ENCODE measurements around the gene KLHL6.
A peak's percentile ranks its signal among the peaks of the same experiment; 100 is the strongest.

KLHL6 gene

DNA sequence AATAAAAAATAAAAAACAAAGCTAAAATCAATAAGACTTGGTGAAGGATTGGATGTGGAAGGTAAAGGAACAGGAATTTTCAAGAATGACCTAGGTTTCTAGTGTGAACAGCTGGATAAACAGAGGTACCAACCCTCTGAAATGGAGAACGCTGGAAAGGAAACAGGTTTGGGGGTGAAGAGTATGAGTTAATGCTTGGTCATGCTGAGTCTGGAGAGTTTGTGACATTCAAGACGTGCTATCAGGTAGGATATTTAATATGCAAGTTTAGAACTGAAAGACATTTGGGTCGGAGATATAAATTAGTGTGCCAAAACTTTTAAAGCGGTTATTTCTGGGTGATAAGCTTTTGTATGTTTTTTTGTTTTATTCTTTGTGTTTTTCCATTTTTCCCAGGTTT lies 11.4 kb upstream of the KLHL6 start:
- 89 to 93% methylated on average over 4 of the region's 4 CpGs for whole genome bisulfite sequencing, 2 experiments
- no peaks in the 10 kb centered on the region for H3K27me3 ChIP-seq (ENCODE audit: control insufficient read depth, insufficient read depth, low read length, poor library complexity, severe bottlenecking)
- H3K27ac ChIP-seq (ENCODE audit: insufficient read depth, low read depth, low read length, poor library complexity, severe bottlenecking) = no peak overlapping the region
- no peaks in the 10 kb centered on the region for H3K4me1 ChIP-seq (ENCODE audit: control insufficient read depth, insufficient read depth, low read length)
- no peaks in the 10 kb centered on the region for H3K36me3 ChIP-seq (ENCODE audit: control insufficient read depth, insufficient read depth, low read length)
- H3K4me3 ChIP-seq (ENCODE audit: insufficient read depth, low read depth, low read length) = no peak overlapping the region
- no peaks in the 10 kb centered on the region for H3K9me3 ChIP-seq (ENCODE audit: control insufficient read depth, low read length)

DNA sequence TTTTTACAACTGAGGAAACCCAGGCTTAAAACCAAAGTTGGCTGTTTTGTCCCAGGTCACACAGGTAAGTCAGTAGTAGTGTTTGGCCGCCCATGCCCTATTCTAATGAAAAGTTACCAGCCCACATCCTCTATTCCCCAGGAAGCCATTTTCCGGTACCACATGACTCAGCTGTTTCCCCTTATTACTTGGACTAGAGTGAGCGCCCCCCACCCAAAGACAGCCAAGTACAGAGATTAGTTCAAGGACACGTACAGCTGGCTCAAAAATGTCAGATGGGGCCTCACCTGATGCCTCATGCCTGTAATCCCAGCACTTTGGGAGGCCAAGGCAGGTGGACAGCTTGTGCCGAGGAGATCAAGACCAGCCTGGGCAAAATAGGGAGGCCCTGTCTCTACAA lies 8.5 kb upstream of the KLHL6 start:
- no peaks in the 10 kb centered on the region for H3K27me3 ChIP-seq (ENCODE audit: control insufficient read depth, insufficient read depth, low read length, poor library complexity, severe bottlenecking)
- no peaks in the 10 kb centered on the region for H3K9me3 ChIP-seq (ENCODE audit: control insufficient read depth, low read length)
- no peaks in the 10 kb centered on the region for H3K36me3 ChIP-seq (ENCODE audit: control insufficient read depth, insufficient read depth, low read length)
- no peak overlapping the region for H3K27ac ChIP-seq (ENCODE audit: insufficient read depth, low read depth, low read length, poor library complexity, severe bottlenecking)
- no peaks in the 10 kb centered on the region for H3K4me1 ChIP-seq (ENCODE audit: control insufficient read depth, insufficient read depth, low read length)
- no peak overlapping the region for H3K4me3 ChIP-seq (ENCODE audit: insufficient read depth, low read depth, low read length)
- WGBS, 2 experiments = 93 to 94% methylated on average over 5 of the region's 5 CpGs

DNA sequence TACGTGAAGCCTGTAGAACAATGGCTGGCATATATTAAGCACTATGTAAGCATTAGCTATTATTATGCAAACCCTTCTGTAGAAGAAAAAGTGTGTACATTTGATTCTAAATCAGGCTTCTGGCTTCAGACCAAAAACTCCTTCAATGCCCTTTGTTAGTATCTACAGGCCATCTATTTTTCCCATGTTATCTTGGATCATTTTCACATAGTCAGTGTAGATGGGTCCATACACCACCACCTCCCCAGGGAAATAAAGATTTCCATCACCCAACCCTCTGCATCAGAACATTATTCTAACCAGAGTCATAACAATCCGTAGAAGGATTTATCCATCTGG lies 8.0 kb upstream of the KLHL6 start:
- H3K4me1 ChIP-seq (ENCODE audit: control insufficient read depth, insufficient read depth, low read length) = no peaks in the 10 kb centered on the region
- 87 to 100% methylated on average over 1 to 2 of the region's 2 CpGs for WGBS, 2 experiments
- H3K27me3 ChIP-seq (ENCODE audit: control insufficient read depth, insufficient read depth, low read length, poor library complexity, severe bottlenecking) = no peaks in the 10 kb centered on the region
- H3K9me3 ChIP-seq (ENCODE audit: control insufficient read depth, low read length) = no peaks in the 10 kb centered on the region
- H3K4me3 ChIP-seq (ENCODE audit: insufficient read depth, low read depth, low read length) = no peak overlapping the region
- H3K27ac ChIP-seq (ENCODE audit: insufficient read depth, low read depth, low read length, poor library complexity, severe bottlenecking) = no peak overlapping the region
- H3K36me3 ChIP-seq (ENCODE audit: control insufficient read depth, insufficient read depth, low read length) = no peaks in the 10 kb centered on the region

- no peak overlapping the region for H3K4me3 ChIP-seq (ENCODE audit: insufficient read depth, low read depth, low read length)
- H3K36me3 ChIP-seq (ENCODE audit: control insufficient read depth, insufficient read depth, low read length) = no peaks in the 10 kb centered on the region
- no peaks in the 10 kb centered on the region for H3K4me1 ChIP-seq (ENCODE audit: control insufficient read depth, insufficient read depth, low read length)
- H3K9me3 ChIP-seq (ENCODE audit: control insufficient read depth, low read length) = no peaks in the 10 kb centered on the region
- WGBS, 2 experiments = 88 to 92% methylated on average over 9 of the region's 9 CpGs
- no peaks in the 10 kb centered on the region for H3K27me3 ChIP-seq (ENCODE audit: control insufficient read depth, insufficient read depth, low read length, poor library complexity, severe bottlenecking)
- H3K27ac ChIP-seq (ENCODE audit: insufficient read depth, low read depth, low read length, poor library complexity, severe bottlenecking) = no peak overlapping the region
These were observed 5.1 kb upstream of the KLHL6 start for GRCh38 chr3:183560607-183561006.

DNA sequence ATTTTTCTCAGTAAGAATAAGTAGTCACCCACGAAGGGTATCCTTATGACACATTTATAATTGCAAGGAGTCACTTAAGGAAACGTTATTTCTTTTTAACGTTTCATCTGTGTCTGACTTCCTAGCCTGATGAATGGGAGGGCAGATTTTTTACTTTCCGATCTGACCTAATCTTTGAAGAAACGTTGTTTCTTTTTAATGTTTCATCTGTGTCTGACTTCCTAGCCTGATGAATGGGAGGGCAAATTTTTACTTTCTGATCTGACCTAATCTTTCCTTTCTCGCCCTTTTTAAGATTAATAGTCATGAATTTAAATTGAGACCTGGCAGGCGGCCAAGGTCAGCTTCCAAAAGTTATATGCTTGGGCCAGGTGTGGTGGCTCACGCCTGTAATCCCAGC lies 3.0 kb upstream of the KLHL6 start:
- 94 to 97% methylated on average over 8 of the region's 8 CpGs for WGBS, 2 experiments
- no peak overlapping the region for H3K27ac ChIP-seq (ENCODE audit: insufficient read depth, low read depth, low read length, poor library complexity, severe bottlenecking)

DNA sequence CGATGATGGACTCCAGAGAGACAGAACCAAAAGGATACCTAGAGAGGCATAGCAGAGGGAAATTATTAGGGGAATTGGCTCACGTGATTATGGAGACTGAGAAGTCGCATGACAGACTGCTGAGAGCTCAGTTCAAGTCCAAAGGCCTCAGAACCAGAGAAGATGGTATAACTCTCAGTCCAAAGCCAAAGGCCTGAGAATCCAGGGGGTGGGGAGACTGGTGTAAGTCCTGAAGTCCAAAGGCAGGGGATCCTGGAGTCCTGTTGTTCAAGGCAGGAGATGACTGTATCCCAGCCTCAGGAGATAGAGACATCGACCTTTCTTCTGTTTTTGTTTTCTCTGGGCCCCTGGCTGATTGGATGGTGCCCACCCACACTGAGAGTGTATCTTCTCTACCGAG lies 1.2 kb upstream of the KLHL6 start:
- Histone ChIP-seq H3K4me1 (ENCODE audit: control insufficient read depth, insufficient read depth, low read length) (no peaks in the 10 kb centered on the region), H3K27ac (ENCODE audit: insufficient read depth, low read depth, low read length, poor library complexity, severe bottlenecking) (no peak overlapping the region), H3K9me3 (ENCODE audit: control insufficient read depth, low read length) (no peaks in the 10 kb centered on the region), H3K36me3 (ENCODE audit: control insufficient read depth, insufficient read depth, low read length) (no peaks in the 10 kb centered on the region), H3K4me3 (ENCODE audit: insufficient read depth, low read depth, low read length) (no peak overlapping the region), H3K27me3 (ENCODE audit: control insufficient read depth, insufficient read depth, low read length, poor library complexity, severe bottlenecking) (no peaks in the 10 kb centered on the region)
- 92 to 94% methylated on average over 5 of the region's 5 CpGs for WGBS, 2 experiments

More for the DNA sequence above, 3.0 kb upstream of the KLHL6 start:
- Histone ChIP-seq H3K36me3 (ENCODE audit: control insufficient read depth, insufficient read depth, low read length) (no peaks in the 10 kb centered on the region), H3K4me3 (ENCODE audit: insufficient read depth, low read depth, low read length) (no peak overlapping the region), H3K4me1 (ENCODE audit: control insufficient read depth, insufficient read depth, low read length) (no peaks in the 10 kb centered on the region), H3K9me3 (ENCODE audit: control insufficient read depth, low read length) (no peaks in the 10 kb centered on the region), H3K27me3 (ENCODE audit: control insufficient read depth, insufficient read depth, low read length, poor library complexity, severe bottlenecking) (no peaks in the 10 kb centered on the region)

DNA sequence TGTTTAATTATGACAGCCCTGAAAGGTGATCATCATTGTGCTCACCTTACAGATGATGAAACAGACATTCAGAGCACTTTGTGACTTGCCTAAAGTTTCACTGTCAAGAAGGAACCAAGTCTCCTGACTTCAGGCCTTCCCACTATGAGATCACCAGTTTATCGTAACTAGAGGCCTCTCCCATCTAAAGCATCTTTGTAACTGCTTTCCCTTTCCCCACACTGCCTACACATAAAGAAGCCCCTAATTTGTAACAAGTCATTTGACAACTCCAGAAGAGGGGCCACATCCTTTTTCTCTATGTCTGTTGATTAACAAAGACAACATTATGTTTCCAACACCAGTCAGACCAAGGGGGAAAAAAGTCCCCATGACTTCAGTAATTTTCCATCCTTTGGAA lies 1.1 kb downstream of the KLHL6 start:
- no peaks in the 10 kb centered on the region for H3K36me3 ChIP-seq (ENCODE audit: control insufficient read depth, insufficient read depth, low read length)
- H3K27ac ChIP-seq (ENCODE audit: insufficient read depth, low read depth, low read length, poor library complexity, severe bottlenecking) = no peak overlapping the region
- H3K27me3 ChIP-seq (ENCODE audit: control insufficient read depth, insufficient read depth, low read length, poor library complexity, severe bottlenecking) = no peaks in the 10 kb centered on the region
- H3K9me3 ChIP-seq (ENCODE audit: control insufficient read depth, low read length) = no peaks in the 10 kb centered on the region
- H3K4me3 ChIP-seq (ENCODE audit: insufficient read depth, low read depth, low read length) = no peak overlapping the region
- WGBS, 2 experiments = 88 to 90% methylated on average over 1 of the region's 1 CpG
- no peaks in the 10 kb centered on the region for H3K4me1 ChIP-seq (ENCODE audit: control insufficient read depth, insufficient read depth, low read length)

DNA sequence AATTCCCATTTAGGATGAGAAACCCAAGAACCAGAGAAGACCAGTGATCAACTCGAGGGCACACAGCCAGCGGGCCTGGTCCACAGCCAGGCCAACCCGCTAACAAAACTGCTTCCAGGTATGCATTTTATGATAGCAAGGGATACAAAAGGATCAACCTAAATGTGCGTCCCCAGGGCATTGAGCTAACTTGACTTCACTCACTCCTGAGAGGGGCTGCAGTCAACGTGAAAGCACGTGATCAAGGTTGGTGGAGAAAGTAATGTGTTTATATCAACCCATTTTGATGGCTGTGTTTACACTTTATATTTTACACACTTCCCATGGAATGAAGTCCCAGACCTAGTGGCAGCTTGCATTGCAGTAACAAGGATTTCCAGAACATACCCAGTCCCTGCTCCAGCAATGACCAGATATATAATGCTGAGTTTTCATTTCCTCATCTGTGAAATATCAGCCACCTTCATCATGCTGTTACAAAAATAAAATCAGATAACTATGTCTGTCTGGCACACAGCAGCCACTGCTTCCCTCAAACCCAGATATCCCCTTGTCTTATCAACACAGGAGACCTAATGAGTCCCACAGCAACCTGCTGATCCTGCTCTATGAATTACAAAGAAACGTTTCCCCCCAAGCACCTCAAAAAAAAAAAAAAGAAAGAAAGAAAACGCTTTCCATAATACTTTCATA lies 2.0 kb downstream of the KLHL6 start:
- no peaks in the 10 kb centered on the region for H3K9me3 ChIP-seq (ENCODE audit: control insufficient read depth, low read length)
- no peak overlapping the region for H3K4me3 ChIP-seq (ENCODE audit: insufficient read depth, low read depth, low read length)
- no peaks in the 10 kb centered on the region for H3K36me3 ChIP-seq (ENCODE audit: control insufficient read depth, insufficient read depth, low read length)
- H3K27ac ChIP-seq (ENCODE audit: insufficient read depth, low read depth, low read length, poor library complexity, severe bottlenecking) = no peak overlapping the region
- 84 to 91% methylated on average over 7 to 8 of the region's 8 CpGs for WGBS, 2 experiments
- peaks cover 2% of the 10 kb centered on the region for H3K4me1 ChIP-seq (ENCODE audit: control insufficient read depth, insufficient read depth, low read length)
- H3K27me3 ChIP-seq (ENCODE audit: control insufficient read depth, insufficient read depth, low read length, poor library complexity, severe bottlenecking) = no peaks in the 10 kb centered on the region

DNA sequence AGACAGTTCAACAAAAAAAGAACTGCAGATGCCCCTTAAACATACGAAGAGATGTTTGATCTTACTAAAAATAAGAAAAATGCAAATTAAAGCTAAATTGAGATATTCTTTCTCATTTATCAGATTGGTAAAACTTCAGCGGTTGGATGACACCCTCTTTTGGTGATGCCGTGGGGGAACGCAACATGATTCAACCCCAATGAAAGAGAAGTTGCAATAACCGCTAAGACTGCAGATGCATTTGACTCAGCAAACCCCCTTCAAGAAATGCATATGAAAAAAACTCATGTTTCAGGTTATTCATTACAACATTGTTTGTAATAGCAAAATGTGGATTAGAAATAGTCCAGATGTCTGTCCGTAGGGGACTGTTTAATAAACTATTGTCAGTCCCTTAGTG lies 3.6 kb downstream of the KLHL6 start:
- WGBS, 2 experiments = 95 to 99% methylated on average over 4 to 6 of the region's 6 CpGs
- Histone ChIP-seq H3K27ac (ENCODE audit: insufficient read depth, low read depth, low read length, poor library complexity, severe bottlenecking) (no peak overlapping the region), H3K9me3 (ENCODE audit: control insufficient read depth, low read length) (no peaks in the 10 kb centered on the region), H3K4me3 (ENCODE audit: insufficient read depth, low read depth, low read length) (no peak overlapping the region), H3K36me3 (ENCODE audit: control insufficient read depth, insufficient read depth, low read length) (no peaks in the 10 kb centered on the region), H3K4me1 (ENCODE audit: control insufficient read depth, insufficient read depth, low read length) (peaks cover 11% of the 10 kb centered on the region), H3K27me3 (ENCODE audit: control insufficient read depth, insufficient read depth, low read length, poor library complexity, severe bottlenecking) (no peaks in the 10 kb centered on the region)

DNA sequence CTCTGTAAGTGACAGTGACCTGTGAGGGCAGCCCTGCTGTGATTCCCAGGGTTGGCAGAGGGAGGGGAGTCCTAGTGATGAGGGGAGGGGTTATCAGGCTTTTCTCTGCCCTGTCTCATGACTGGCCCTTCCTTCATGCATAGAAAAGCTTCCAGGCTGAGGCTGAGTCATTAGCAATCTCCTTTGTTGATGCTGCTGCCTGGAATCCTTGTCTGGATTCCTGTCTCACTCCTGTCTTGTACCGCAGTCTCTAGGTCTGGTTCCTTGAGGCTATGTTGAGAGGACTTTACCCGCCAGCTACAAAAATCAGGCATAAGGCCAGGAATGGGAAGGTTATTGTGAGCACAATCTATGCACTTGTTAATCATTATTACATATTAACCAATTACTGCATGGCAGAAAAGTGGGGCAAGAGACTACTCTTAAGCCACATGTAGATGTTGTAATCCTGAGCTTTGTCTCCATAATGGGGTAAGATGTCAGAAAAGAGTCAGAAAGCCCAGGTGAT lies 7.2 kb downstream of the KLHL6 start:
- peak overlapping the region; percentile 13 for H3K27ac ChIP-seq (ENCODE audit: insufficient read depth, low read depth, low read length, poor library complexity, severe bottlenecking)
- no peaks in the 10 kb centered on the region for H3K36me3 ChIP-seq (ENCODE audit: control insufficient read depth, insufficient read depth, low read length)
- no peak overlapping the region for H3K4me3 ChIP-seq (ENCODE audit: insufficient read depth, low read depth, low read length)
- H3K4me1 ChIP-seq (ENCODE audit: control insufficient read depth, insufficient read depth, low read length) = peaks cover 22% of the 10 kb centered on the region
- H3K9me3 ChIP-seq (ENCODE audit: control insufficient read depth, low read length) = no peaks in the 10 kb centered on the region
- no peaks in the 10 kb centered on the region for H3K27me3 ChIP-seq (ENCODE audit: control insufficient read depth, insufficient read depth, low read length, poor library complexity, severe bottlenecking)
- 23 to 50% methylated on average over 1 to 2 of the region's 2 CpGs for WGBS, 2 experiments

- peaks cover 22% of the 10 kb centered on the region for H3K4me1 ChIP-seq (ENCODE audit: control insufficient read depth, insufficient read depth, low read length)
- 94 to 95% methylated on average over 18 to 19 of the region's 19 CpGs for WGBS, 2 experiments
- no peak overlapping the region for H3K4me3 ChIP-seq (ENCODE audit: insufficient read depth, low read depth, low read length)
- H3K36me3 ChIP-seq (ENCODE audit: control insufficient read depth, insufficient read depth, low read length) = no peaks in the 10 kb centered on the region
- H3K27me3 ChIP-seq (ENCODE audit: control insufficient read depth, insufficient read depth, low read length, poor library complexity, severe bottlenecking) = no peaks in the 10 kb centered on the region
- H3K27ac ChIP-seq (ENCODE audit: insufficient read depth, low read depth, low read length, poor library complexity, severe bottlenecking) = no peak overlapping the region
- H3K9me3 ChIP-seq (ENCODE audit: control insufficient read depth, low read length) = no peaks in the 10 kb centered on the region
These were observed 8.9 kb downstream of the KLHL6 start for GRCh38 chr3:183546625-183547024.

All from ectodermal cell (in vitro differentiated cells).